Skin epidermis (tissue), 12 donors: ENCODE results near the gene OSCAR.

ENCODE experiments used
- H3K27ac ChIP-seq, 21 experiments: fragments of 200-600 bp; sonication (generic) in 11 of 21; one replicate each; pipeline ENCODE4 v1.5.0; 2020; ENCODE audit warnings: mild to moderate bottlenecking in 3 of 21, inconsistent platforms in 2 of 21, moderate library complexity in 2 of 21
- H3K4me3 ChIP-seq, 7 experiments: fragments of 200-600 bp; sonication (generic) in 2 of 7; one replicate each; pipeline ENCODE4 v1.5.0; 2020; ENCODE audit warnings: inconsistent platforms in 2 of 7, mild to moderate bottlenecking in 2 of 7, moderate library complexity in 1 of 7

OSCAR gene

DNA sequence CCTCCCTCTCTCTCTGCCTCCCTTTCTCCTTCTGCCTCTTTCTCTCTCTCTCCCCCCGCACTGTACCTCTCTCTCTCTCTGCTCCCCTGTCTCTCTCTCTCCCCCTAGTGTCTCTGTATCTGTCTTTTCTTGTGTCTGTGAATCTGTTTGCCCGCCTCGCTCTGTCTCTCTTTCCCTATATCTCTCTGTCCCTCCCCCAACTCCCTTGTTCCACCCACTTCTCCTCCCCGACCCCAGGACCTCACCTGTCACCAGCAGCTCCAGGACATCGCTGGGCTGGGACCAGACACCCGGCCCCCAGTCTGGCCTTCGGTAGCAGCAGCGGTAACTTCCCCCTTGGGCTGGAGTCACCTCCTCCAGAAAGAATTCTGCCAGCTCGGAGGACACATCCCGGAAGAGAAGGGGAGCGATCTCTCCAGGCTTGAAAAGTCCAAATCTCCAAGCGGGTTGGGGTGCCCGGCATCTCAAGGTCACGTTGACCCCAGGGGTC is 3.9 kb downstream of the OSCAR start:
- Histone ChIP-seq H3K4me3 (peak overlapping the region in 5 of 7 experiments; percentile 2 to 44 (median 13)), H3K27ac (peak overlapping the region in 14 of 21 experiments; percentile 13 to 83 (median 56))

DNA sequence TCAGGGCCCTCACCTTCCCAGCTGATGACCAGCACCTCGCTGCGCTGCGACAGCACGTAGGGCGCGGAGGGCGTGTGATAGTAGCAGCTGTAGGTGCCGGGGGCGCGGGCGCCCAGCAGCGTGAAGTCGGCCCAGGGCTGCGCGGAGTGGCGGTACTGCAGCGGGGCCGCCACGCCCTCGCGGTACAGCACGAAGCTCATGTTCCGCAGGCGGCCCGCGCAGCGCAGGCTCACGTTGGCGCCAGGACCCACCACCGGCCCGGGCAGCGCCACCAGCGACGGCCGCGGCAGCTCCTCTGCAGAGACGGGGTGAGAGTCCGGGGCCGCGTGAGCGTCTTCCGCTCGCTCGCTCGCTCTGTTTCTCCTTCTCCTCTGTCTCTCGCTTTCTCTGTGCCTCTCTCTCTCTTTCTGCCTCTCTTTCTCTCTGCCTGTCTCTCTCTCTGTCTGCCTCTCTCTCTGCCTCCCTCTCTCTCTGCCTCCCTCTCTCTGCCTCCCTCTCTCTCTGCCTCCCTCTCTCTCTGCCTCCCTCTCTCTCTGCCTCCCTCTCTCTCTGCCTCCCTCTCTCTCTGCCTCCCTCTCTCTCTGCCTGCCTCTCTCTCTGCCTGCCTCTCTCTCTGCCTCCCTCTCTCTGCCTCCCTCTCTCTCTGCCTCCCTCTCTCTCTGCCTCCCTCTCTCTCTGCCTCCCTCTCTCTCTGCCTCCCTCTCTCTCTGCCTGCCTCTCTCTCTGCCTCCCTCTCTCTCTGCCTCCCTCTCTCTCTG is 4.6 kb downstream of the OSCAR start:
- Histone ChIP-seq H3K4me3 (peak overlapping the region; percentile 11 to 44 (median 29)), H3K27ac (peak overlapping the region in 10 of 21 experiments; percentile 9 to 83 (median 44))

DNA sequence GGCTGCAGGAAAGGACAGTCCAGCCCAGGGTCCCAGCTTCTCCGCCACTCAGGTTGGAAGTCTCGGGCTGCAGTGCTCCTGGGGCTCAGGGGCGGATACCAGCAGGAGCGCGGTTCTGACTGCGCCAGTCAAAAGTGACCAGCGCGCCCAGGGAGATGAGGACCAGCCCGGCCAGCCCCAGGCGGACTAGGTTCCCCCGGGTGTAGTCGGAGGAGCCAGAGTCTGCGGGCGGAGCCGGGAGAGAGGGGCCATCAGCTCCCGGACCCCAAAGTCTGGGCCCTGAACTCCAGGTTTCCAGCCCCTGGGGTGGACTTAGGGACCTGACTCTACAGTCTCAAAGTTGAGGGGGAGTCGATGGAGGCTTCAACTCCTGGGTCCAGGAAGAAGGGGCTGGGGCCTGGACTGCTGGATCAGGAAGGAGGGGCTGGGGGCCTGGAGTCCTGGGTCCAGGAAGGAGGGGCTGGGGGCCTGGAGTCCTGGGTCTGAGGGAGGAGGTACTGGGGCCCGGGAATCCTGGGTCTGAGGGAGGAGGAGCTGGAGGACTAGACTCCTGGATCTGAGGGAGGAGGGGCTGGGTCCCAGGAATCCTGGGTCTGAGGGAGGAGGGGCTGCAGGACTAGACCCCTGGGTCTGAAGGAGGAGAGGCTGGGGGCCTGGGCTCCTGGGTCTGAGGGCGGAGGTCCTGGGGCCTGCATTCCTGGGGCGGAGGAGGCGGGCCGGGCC is 5.3 kb downstream of the OSCAR start:
- Histone ChIP-seq H3K27ac (peak overlapping the region in 9 of 21 experiments; percentile 9 to 83 (median 36)), H3K4me3 (peak overlapping the region; percentile 11 to 44 (median 29))

DNA sequence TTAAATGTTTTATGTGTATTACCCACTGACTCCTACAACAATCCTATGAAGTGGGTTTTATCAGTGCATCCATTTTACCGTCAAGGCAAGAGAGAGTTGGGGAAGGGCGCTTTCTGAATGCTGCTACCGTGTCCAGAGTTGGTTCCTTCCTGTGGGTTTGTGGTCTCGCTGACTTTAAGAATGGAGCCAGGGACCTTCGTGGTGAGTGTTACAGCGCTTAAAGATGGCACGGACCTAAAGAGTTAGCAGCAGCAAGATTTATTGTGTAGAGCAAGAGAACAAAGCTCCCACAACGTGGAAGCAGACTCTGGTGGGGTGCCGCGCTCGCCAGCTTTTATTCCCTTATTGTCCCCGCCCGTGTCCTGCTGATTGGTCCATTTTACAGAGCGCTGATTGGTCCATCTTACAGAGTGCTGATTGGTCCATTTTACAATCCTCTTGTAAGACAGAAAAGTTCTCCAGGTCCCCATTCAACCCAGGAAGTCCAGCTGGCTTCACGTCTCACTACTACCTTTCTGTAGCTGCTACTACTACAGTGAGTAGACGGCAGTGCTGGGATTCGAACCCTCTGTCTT is 6.1 kb downstream of the OSCAR start:
- no peak overlapping the region for H3K27ac ChIP-seq
- H3K4me3 ChIP-seq = no peak overlapping the region

DNA sequence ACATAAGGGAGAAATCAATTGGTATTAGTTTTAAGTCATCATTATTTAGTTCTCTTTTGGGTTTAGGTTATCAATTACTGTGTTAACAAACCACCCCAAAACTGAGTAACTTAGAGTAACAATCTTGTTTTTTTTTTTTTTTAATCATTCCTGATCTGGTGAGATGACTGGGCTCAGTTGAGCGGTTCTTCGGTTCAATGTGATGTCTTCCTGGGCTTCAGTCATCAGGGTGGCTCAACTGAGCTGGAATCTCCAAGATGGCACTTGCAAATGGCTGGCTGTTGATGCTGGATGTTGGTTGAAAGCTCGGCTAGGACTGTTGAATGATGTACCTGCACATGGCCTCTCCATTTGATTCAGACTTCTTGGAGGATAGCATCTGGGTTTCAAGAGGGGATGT is 16.2 kb downstream of the OSCAR start:
- H3K4me3 ChIP-seq = no peak overlapping the region
- H3K27ac ChIP-seq = no peak overlapping the region

DNA sequence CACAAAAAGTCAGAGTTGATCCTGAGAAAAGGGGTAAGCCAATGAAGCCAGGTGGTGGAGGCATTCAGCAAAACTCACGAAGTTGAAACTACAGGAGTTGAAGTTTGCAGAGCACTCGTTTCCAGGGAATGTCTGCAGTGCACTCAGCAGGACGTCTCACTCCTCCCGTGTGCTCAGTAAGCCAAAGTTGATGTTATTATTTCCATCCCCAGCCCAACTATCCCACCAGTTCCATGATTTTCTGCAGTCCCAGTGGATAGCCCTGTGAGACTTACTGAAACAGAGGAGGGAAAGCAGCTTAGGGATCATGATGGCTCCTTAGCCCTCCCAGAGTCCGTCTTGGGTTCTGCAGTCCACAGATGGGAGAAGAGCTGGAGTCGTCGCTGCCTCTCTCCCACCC is 19.6 kb downstream of the OSCAR start, which contains the start of gene TARM1:
TSS of gene TARM1 (minus strand) at position 334 of the 400 bp plus-strand sequence. CDS start at position 309, 25 bp downstream.
- Histone ChIP-seq H3K4me3 (no peak within 1 kb of the TSS), H3K27ac (no peak within 1 kb of the TSS)

DNA sequence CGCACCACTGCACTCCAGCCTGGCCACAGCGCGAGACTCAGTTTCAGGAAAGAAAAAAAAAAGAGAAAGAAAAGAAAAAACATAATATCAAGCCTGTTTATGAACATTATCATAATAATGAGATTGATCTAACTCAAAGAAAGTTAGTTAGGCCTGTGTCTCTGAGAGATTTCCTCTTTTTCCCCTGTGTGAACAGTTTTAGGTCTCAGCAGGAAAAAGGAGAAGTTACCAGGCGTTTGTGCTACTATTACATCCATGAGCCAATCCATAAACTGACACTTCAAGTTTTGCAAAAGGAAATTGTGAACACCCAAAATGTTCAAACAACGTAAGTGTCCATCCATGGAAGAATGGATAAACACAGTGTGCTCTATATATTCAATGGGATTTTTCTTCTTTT is 23.3 kb downstream of the OSCAR start:
- H3K27ac ChIP-seq = no peak overlapping the region
- no peak overlapping the region for H3K4me3 ChIP-seq

DNA sequence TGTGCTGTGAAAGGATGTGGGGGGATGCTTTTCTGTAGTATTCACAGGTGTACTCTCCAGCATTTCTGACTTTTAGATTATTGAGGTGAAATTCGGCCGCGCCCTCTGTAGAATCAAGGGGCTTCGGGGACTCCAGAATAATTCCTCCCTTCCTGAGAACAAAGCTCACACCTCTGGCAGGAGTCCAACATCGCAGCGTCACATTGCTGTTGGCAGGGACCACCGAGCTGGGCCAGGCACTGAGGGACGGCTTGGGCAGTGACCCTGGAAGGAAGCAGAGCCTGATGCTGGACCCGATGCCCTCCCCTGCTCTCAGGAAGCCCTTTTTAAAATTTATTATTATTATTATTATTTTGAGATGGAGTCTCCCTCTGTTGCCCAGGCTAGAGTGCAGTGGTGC is 25.8 kb downstream of the OSCAR start:
- H3K27ac ChIP-seq = no peak overlapping the region
- H3K4me3 ChIP-seq = no peak overlapping the region

DNA sequence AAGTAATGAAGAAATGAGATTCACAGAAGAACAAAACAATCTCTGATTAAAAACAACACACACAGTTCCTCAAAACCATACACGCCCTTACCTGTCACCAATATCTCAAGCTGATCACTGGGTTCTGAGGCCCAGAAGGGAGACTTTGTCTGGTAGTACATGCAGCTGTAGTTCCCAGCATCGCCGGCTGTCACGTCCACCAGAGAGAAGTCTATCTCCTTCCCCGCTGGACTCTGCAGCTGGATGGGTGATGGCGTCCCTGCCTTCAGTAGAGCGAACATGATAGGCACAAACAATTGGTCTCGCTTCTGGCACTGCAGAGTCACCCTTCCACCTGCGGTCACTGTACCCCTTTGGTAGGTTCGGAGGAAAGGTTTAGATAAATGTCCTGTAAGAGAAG is 26.8 kb downstream of the OSCAR start:
- Histone ChIP-seq H3K4me3 (no peak overlapping the region), H3K27ac (no peak overlapping the region)

DNA sequence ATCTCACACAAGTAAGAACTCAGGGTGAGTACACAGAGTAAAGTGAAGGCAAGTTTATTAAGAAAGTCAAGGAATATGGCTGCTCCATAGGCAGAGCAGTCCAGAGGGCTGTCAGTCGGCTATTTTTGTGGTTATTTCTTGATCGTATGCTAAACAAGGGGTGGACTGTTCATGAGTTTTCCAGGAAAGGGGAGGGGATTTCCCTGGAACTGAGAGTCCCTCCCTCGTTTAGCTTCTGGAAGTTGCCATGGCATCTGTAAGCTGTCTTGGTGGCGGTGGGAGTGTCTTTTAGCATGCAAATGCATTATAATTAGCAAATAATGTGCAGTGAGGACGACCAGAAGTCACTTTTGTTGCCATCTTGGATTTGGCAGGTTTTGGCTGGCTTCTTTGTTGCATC is 31.1 kb downstream of the OSCAR start:
- Histone ChIP-seq H3K4me3 (no peak overlapping the region), H3K27ac (no peak overlapping the region)

DNA sequence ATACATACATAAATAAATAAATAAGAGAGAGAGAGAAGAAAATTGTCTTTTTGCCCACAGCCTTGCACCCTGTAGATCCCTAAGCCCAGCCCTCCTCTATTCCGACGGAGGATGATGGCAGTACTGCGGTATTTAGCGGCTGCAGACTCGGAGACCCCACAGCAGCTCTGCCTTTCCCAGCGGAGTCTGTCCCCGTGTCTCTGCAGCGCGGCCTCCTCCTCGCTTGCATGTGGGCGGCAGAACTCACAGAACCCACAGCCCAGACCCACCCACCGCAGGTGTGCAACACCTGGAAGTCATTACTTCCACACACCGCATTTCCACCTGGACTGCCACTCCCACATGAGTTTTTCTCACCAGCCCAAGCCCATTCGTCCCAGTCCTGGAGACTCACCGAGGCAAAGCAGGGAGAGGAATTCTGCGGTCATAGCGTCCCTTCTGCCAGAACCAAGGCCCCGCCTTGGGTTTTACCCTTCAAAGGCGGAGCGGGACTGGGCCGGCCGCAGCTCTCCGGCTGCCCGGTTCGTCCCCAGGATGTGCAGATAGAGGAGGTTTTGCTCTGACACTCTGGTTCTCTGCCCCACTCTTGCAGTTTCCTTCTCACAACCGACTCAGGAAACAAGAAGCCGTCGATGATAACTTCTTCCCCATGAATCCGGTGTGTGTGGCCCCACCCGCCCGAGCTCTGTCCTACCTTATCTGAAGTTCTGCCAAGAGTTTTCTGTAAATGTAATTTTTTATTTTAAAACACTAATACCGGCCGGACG is 37.1 kb downstream of the OSCAR start, which contains the start of gene VSTM1:
TSS of gene VSTM1 (minus strand) at position 548 of the 767 bp plus-strand sequence. CDS start at position 428, 120 bp downstream.
- Histone ChIP-seq H3K4me3 (no peak within 1 kb of the TSS), H3K27ac (no peak within 1 kb of the TSS)

DNA sequence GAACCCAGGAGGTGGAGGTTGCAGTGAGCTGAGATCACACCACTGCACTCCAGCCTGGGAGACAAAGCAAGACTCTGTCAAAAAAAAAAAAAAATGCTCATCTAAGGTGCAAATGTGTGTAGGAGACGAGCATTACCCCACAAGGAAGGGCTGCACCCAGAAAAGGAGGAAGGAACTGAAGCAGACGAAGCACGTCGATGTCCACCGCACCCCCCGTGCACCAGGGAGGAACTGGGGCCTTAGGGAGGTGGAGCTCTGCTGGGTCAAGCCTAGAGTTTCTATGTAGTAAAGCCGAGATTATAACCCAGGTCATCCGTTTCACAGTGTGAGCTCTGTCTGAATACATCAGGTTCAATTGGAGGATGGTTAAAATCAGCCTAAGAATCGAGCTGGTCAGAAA is 38.0 kb downstream of the OSCAR start:
- Histone ChIP-seq H3K4me3 (no peak overlapping the region), H3K27ac (no peak overlapping the region)

DNA sequence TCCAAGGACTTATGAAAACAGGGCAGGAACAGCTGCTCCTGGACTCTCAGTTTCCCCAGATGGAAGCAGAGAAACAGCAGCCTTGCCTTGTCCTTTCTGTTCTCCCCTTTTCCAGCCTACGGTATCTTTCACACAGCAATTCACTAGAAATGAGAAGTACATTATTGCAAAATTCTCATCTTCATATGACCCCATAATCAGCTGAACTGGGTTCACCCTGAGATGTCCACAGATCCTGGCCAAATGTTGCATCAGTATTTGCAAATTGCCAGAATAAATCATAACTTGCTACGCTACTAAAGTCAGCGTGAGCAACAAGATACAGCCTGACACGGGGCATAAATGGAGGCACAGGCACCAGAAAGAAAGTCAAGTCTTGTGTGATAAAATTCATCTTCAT is 53.0 kb downstream of the OSCAR start:
- Histone ChIP-seq H3K4me3 (no peak overlapping the region), H3K27ac (no peak overlapping the region)

DNA sequence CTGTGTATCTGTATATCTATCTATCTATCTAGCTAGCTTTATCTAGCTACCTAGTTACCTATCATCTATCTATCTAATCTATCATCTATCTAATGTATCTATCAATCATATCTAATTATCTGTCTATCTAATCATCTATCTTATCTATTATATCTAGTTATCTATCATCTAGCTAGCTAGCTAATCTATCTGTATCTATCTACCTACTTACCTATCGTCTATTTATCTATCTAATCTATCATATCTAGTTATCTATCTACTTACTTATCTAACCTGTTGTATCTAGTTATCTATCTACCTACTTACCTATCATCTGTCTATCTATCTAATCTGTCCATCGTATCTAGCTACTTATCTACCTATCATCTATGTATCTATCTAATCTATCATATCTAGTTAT is 54.8 kb downstream of the OSCAR start:
- Histone ChIP-seq H3K27ac (no peak overlapping the region), H3K4me3 (no peak overlapping the region)
